ENCODE measurements around the gene SFRP5.

Gene SFRP5

GRCh38 chr10:97813311-97813710 lies 41.5 kb upstream of the SFRP5 start:
- no peaks in the 10 kb centered on the region for H3K36me3 ChIP-seq
- no peak overlapping the region for H3K4me3 ChIP-seq (ENCODE audit: low read depth in 1 of 2, low read length in 1 of 2)
- no peak overlapping the region for H3K27ac ChIP-seq
- peaks cover 46% of the 10 kb centered on the region for H3K27me3 ChIP-seq
- no peaks in the 10 kb centered on the region for H3K9me3 ChIP-seq
- TF ChIP-seq CTCF (IDR thresholded peaks at IDR 0.05): no peak
- H3K4me1 ChIP-seq (ENCODE audit: control insufficient read depth in 1 of 2, insufficient read depth in 1 of 2, low read depth in 1 of 2, low read length in 1 of 2): no peaks in the 10 kb centered on the region

- TF ChIP-seq CTCF (IDR thresholded peaks at IDR 0.05): no peak
- H3K9me3 ChIP-seq: no peaks in the 10 kb centered on the region
- no peak overlapping the region for H3K27ac ChIP-seq
- H3K4me3 ChIP-seq (ENCODE audit: low read depth in 1 of 2, low read length in 1 of 2): no peak overlapping the region
- no peaks in the 10 kb centered on the region for H3K36me3 ChIP-seq
- no peaks in the 10 kb centered on the region for H3K4me1 ChIP-seq (ENCODE audit: control insufficient read depth in 1 of 2, insufficient read depth in 1 of 2, low read depth in 1 of 2, low read length in 1 of 2)
- H3K27me3 ChIP-seq: peaks cover 47% of the 10 kb centered on the region
Observed at GRCh38 chr10:97812696-97813095, 40.9 kb upstream of the SFRP5 start.

DNA sequence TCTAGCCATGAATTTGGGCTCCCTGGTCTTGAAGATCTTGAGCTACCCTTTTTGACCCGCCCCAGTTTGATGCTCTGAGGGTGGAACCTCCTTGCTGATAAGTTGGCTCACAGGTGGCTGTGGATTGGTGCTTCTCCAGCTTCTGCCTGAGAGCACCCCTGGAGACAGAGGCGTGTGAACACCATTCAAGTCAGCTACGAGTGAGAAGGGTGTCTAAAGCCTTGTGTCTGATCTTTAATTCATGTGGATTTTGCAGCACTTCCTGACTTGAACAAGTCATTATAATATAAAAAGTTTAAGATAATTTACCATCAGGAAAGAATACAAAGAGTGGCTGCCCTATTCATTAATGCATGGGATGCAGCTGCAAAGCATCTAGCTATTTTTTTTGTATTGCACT lies 40.2 kb upstream of the SFRP5 start:
- no peaks in the 10 kb centered on the region for H3K36me3 ChIP-seq
- no peaks in the 10 kb centered on the region for H3K4me1 ChIP-seq (ENCODE audit: control insufficient read depth in 1 of 2, insufficient read depth in 1 of 2, low read depth in 1 of 2, low read length in 1 of 2)
- no peaks in the 10 kb centered on the region for H3K9me3 ChIP-seq
- no peak overlapping the region for H3K4me3 ChIP-seq (ENCODE audit: low read depth in 1 of 2, low read length in 1 of 2)
- no peak for TF ChIP-seq CTCF (IDR thresholded peaks at IDR 0.05)
- peaks cover 47% of the 10 kb centered on the region for H3K27me3 ChIP-seq
- no peak overlapping the region for H3K27ac ChIP-seq

DNA sequence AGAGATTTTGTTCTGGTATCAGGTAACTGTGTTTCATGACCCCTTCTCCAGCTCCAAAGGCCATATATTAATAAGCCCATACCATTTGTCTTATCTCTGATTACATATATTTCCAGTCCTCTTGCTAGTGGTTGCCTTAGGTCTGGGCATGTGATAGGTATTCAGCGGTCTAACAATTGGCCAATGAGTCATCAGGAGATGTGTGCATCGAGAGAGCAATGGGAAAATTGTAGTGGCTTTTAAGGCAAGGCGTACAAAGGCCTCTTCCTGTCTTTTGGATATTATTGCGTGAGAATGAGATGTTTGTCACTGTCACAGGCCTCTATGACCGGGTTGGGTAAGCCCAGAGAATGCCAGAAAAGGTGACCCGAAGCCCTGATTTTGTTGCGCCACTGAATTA lies 38.6 kb upstream of the SFRP5 start:
- no peak overlapping the region for H3K27ac ChIP-seq
- TF ChIP-seq CTCF (IDR thresholded peaks at IDR 0.05): no peak

DNA sequence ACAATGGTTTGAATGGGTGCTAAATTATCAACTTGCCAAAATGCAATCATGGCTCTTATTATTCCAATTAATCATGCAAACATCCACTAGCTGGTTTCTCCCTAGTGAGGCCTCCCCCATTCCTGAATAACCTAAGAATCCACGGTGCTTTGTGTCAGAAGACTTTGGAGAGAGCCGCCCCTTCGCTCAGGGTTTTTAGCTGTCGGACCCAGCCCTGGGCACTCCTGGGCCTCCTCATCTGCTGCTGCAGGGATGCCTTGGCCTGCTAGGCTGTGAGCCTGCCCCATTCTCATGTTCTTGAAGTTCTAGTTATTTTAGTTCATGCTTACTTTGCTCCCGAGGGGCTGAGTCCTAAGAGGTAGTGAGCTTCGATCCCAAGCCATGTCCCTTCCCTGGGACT lies 34.1 kb upstream of the SFRP5 start:
- Histone ChIP-seq H3K9me3 (no peaks in the 10 kb centered on the region), H3K27ac (no peak overlapping the region), H3K4me1 (ENCODE audit: control insufficient read depth in 1 of 2, insufficient read depth in 1 of 2, low read depth in 1 of 2, low read length in 1 of 2) (no peaks in the 10 kb centered on the region), H3K27me3 (peaks cover 24% of the 10 kb centered on the region), H3K36me3 (no peaks in the 10 kb centered on the region), H3K4me3 (ENCODE audit: low read depth in 1 of 2, low read length in 1 of 2) (no peak overlapping the region)
- no peak for TF ChIP-seq CTCF (IDR thresholded peaks at IDR 0.05)

More for the DNA sequence above, 38.6 kb upstream of the SFRP5 start:
- Histone ChIP-seq H3K4me1 (ENCODE audit: control insufficient read depth in 1 of 2, insufficient read depth in 1 of 2, low read depth in 1 of 2, low read length in 1 of 2) (no peaks in the 10 kb centered on the region), H3K36me3 (no peaks in the 10 kb centered on the region), H3K9me3 (no peaks in the 10 kb centered on the region), H3K4me3 (ENCODE audit: low read depth in 1 of 2, low read length in 1 of 2) (no peak overlapping the region), H3K27me3 (peaks cover 43% of the 10 kb centered on the region)

All from neutrophil (primary cell).